GM21447 (cell line): Measurements from ENCODE around the gene SRC.

Experiments used
- ATAC-seq: cut with Tn5 transposase; IDR thresholded peaks from one replicate; pipeline ENCODE4 v1.9.1; 2021; ENCODE audit not compliant: unreplicated experiment

SRC gene

DNA sequence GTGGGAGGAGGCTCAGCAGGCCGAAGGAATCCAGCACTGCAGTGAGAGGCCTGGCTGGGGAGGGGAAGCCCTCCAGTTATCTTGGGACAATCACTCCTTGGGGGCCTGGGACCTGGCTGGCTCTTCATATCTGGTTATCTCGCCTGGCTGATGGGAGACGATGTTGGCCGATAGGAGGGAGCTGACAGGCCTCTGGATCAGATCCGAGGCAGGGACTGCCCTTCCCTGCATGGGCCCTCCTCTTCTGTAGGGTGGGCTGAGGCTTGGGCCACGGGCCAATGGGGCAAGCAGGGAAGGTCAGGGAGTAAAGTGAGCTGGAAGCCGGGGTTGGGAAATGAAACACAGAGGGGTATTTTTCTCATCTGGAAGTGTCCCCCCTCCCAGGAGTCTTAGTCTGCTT is 31.3 kb upstream of the SRC start:
- ATAC-seq: no peak

DNA sequence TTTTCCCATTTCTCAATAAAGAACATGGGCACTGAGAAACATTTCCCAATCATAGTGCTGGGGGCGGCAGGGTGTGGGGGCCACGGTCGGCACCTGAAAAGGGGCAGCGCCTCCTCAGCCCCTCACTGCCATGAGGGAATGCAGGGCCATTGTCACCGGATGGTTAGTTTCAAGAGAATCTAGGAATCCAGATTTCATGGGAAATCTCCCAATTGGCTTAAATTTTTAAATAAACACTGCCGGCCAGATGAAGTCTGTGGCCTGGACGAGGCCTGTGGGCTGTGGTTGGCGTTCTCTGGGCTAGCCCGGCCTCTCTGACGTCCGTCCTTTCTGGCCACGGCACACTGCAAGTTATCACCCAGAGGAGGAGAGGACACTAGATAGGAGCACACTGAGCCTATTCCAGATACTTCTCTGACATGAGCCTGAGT is 30.9 kb upstream of the SRC start:
- ATAC-seq: no peak

DNA sequence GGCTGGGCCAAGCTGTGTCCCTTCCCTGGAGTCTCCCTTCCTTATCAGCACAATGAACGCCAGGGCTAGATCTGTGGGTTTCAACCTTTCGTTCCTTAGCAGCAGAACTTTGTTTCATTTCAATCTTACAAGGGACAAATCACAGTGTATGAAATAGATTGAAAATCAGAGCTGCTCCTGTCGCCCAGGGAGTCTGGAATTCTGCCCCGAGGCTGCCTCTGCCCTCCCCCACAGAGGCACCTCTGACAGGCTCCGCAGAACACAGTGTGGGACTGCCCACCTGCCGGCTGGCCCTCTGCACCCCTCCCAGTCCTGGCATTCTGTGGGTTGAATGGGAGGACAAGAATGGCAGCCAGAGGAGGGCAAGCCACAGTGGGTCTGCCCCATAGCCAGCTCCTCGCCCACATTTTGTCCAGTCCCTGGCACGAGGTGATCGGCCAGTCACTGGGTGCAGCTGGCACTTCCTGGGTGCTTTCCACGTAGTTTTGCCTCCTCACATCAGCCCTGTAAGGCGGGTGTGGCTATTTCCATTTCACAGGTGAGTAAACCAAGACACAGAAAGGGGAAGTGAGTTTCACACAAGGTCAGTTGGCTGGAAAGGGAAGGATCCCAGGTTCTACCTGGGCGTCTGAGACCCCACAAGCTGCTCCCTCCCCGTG is 30.4 kb upstream of the SRC start:
- peak; percentile 56 for ATAC-seq

DNA sequence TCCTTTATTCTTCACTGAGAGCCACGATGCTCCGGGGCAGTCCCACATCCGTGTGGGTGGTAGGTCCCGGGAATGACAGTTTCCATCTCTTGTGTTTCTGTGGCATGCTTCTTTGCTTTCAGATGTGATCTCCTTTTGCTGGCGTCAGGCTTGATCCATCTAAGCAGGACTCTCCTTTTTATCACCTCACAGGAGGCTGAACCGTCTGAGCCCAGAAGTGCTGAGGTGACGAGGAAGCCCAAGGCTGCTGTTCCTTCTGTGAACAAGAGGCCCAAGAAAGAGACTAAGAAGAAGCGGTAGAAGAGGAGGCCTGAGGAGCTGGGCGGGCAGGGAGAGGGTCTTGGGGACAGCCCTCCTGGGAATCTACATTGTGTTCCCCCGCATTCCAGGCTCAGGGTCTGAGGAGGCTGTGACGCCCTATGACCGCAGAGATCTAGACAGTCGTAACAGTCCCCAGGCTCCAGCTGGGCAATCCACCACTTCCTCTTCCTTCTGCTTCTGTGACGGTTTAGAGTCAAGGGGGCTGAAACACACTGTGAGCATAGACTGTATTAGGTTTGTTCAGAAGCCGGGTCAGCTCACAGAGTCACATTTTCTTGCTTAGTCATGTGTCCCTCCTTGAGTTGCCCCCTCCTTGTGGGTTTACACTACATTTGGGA is 29.7 kb upstream of the SRC start:
- ATAC-seq: peak; percentile 83

DNA sequence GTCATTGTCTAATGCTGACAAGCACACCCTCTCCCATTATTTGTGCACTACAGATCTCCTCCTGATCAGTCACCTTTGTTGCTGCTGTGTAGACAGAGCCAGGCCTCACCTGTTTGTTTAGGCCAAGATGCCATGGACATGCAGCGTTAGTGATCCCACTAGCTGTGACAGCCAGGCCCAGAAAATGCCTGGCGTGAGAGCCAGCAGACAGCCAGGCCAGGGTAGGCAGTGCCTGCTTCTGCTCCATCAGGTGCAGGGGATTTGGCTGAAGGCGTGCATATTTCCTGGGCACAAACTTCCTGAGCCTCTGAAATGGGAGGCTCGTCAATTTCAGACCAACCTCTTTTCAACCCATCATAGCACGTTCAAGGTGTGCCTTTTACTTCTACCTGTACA is 29.2 kb upstream of the SRC start:
- no peak for ATAC-seq

DNA sequence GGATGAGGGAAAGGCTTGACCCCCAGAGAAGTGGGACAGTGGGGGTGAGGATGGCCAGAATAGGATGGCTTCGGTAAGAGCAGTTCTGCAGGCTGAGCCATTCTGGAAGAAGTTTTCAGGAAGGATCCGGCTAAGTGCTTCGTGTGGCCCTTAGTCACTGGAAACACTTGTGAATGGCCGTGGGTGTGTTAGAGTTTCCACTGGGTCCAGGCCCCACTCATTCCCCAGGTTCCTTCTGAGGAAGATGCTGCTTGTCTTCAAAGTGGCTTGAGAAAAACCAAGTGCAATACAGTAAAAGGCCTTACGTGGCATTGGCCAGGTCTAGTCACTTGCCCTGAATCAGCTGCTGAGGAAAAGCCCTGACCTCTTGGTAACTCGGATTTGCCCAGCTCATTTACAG is 28.6 kb upstream of the SRC start:
- no peak for ATAC-seq

DNA sequence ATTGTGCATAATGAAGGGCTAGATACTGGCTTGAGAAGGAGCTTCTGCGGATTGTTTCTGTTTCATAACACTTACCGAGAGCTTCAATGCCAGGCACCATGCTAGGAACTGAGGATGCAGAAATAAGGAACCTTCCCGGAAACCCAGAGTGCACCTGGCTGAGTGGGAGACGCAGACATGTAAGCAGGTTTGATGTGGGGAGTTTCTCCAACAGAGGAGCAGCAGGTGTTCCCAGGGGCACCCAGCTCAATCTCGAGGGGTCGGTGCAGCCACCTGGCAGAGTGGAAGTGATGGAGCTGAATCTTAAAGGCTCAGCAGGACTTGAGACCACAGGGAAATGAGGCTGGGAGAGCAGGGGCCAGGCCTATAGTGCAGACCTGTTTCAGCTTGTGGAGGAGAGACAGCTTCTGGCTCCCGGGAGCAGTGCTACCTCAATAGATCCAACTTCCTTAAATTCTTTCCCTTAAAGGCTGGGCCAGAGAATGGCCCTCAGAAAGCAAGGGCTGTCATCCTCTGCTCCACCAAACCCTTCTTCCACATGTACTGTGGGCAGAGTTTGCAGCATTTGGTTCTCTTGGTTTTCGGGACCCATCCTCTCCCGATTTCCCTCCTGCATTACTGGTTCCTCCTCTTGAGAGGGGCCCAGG is 27.8 kb upstream of the SRC start:
- no peak for ATAC-seq

DNA sequence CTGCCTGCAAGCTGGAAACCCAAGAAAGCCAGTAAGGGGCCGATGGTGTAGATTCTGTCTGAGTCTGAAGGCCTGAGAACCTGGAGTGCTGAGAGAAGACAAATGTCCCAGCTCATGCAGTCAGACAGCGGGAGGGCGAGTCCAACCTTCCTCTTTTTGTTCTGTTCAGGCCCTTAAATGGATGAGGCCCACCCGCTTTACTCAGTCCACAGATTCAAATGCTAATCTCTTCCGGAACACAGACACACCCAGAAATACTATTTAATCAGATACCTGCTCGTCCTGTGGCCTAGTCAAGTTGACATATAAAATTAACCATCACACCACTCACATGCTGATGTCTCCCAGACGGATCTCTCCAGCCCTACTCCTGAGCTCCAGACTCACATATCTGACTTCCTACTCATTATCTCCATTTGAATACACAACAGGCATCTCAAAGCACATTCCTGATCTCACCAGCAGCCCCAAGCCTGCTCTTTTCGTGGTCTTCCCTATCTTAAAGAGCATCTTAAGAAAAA is 26.7 kb upstream of the SRC start:
- no peak for ATAC-seq

DNA sequence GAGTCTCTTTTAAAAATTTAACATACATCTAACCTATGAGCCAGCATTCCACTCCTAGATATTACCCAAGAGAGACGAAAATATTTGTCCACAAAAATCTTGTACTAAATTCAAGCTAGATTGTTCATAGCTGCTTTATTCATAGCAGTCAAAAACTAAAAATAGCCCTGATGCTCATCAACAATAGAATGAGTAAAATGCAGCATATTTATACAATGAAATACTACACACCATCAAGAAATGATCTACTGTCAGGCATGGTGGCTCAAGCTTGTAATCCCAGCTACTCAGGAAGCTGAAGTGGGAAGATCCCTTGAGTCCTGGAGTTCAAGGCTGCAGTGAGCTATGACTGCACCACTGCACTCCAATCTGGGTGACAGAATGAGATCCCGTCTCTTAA is 22.0 kb upstream of the SRC start:
- no peak for ATAC-seq

DNA sequence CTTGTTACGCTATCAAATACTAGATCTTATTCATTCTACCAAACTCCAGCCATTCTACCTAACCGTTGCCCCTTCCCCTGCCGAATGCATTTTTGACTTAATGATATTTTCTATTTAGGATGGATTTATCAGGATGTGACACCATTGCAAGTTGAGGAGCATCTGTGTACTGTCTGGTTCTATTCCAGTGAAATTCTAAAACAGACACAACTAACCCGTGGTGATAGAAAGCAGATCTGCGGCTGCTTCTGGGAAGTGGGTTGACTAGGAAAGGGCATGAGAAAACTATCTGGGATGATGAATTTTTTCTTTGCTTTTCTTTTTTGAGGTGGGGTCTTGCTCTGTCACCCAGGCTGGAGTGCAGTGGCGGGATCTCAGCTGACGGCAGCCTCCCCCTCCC is 20.7 kb upstream of the SRC start:
- no peak for ATAC-seq

DNA sequence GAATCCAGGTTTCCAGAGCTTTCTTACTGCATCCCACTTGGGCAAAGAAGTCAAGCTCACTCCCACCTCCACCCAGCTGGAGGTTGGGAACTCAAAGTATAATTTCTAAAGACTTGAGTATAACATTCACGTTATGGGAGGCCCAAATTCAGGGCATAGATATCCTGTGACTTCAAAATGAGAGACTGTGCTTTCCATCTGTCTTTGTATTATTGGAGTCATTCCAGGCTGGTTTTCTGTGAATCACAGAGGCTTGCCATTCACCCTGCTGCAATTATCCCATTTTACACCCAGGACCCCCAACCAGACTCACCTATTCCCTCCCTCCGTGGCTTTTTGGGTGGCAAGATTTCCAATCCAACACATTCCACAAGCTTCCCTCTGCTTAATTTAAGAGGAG is 19.3 kb upstream of the SRC start:
- ATAC-seq: no peak

DNA sequence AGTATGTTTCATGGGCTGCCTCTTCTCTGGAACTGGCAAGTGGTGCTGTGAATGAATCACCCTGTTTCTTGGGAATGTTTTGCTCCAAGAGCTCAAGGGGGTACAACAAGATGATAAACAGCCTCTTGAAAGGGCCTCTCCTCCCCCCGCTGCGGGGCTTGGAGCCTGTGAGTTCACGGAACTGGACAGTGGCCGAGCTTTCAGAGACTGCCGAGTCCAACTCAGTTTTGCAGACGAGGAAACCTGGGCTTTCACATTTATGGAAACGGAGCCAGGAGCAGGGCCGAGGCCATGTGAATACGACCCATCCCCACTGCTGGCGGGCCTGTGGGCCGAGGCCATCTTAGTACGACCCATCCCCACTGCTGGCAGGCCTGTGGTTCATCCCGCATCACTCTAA is 18.2 kb upstream of the SRC start:
- ATAC-seq: no peak

DNA sequence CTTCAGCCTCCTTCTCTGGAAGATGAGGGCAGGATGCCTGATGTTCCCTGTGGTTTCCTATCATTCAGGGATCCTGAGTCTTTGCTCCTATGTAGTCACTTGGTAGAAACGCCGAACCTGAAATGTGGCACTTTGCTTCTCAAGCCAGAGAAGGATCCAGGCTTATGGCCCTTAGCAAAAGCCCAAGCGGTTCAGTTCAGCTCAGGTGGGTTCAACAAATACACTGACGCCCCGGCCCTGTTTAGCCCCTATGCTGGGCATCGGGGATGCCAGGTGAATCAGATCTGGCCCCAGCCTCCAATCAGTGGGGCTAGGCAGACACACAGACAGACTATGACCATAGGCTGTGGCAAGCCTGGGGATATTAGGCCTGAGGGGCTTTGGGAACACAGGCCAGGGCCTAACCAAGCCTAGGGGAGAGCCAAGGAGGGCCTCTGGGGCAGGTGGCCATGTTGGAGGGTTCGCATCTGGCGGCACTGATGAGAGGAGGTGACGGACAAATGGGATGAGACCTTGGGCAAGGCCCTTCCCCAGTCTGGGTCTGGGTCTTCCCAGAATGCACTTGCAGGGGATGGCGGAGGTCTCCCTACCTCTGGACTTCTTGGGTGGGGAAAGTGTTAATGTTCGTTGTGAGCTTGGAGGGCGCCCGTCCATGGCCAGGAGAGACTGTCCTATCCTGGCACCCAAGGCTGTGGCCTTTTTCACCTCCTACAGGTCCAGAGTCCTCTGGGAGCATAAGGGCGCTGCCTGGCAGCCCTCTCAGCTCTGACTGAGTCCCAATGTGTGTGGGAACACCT is 17.6 kb upstream of the SRC start:
- ATAC-seq: no peak

DNA sequence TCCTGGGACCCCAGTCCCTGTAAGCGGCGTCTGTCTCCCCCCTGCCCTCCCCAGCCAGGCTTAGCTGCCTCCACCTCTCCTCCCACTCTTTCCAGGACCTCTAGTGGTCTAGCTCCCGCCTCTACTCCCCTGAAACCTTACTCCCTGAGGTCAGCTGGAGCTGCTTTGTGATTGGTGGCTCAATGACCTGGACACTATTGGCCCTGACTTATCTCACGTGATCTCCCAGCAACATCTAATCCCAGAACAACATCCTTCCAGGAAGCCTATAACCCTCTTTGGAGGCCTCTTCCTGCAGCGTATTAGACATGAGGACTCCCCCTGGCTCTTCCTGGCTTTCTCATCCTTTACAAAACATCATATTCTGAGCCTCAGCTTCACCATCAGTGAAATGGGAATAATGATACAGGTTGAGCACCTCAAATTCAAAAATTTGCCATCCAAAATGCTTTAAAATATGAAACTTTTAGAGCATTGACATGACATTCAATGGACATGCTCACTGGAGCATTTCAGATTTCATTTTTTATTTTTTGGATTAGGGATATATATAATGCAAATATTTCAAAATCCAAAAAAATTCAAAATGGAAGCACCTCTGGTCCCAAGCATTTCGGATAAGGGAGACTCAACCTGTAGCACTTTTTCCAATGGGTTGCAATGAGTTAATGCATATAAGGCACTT is 16.3 kb upstream of the SRC start:
- ATAC-seq: no peak

DNA sequence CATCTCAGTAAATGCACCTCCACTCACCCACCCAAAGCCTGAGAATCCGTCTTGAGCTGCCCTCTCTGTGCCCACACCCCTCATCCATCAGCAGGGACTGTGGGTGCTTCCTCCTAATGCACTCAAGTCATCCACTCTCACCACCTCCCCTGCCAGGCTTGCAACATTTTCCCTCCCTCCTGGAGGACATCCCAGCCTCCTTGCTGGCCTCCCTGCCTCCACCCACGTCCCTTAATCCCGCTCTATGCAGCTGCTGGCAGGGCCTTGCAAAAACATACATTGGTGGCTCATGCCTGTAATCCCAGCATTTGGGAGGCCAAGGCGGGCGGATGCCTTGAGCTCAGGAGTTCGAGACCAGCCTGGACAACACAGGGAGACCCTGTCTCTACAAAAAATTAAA is 15.6 kb upstream of the SRC start:
- ATAC-seq: no peak

DNA sequence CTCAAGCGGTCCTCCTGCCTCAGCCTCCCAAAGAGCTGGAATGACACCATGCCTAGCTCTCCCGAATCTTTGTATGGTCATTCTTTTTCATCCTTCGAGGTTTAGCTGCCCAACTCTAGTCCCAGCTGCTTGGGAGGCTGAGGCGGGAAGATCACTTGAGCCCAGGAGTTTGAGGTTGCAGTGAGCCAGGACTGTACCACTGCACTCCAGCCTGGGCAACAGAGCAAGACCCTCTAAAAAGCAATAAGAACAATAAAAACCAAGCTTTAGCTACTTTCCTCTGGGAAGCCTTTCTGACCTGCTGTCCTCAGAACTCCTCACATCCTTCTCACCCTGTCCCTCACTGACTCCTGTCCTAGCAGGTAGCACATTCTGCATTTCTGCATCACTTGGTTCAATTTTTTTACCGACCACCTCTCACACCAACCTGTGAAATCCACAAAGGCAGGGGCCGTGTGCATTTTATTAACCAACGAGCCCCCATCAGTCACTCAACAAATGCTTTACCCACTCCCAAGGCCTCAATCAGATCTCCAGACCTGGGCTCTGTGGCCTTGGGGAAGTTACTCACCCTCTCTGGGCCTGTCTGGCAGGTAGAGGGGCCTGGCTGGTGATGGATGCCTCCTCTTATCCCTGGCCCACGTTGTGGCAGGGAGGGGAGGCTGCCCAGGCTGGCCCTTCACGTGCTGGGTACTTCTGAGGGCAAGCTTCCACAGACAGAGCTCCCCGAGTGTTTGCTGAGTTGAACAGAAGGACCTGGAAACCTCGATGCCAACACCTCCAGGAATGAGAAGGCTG is 14.7 kb upstream of the SRC start:
- no peak for ATAC-seq

DNA sequence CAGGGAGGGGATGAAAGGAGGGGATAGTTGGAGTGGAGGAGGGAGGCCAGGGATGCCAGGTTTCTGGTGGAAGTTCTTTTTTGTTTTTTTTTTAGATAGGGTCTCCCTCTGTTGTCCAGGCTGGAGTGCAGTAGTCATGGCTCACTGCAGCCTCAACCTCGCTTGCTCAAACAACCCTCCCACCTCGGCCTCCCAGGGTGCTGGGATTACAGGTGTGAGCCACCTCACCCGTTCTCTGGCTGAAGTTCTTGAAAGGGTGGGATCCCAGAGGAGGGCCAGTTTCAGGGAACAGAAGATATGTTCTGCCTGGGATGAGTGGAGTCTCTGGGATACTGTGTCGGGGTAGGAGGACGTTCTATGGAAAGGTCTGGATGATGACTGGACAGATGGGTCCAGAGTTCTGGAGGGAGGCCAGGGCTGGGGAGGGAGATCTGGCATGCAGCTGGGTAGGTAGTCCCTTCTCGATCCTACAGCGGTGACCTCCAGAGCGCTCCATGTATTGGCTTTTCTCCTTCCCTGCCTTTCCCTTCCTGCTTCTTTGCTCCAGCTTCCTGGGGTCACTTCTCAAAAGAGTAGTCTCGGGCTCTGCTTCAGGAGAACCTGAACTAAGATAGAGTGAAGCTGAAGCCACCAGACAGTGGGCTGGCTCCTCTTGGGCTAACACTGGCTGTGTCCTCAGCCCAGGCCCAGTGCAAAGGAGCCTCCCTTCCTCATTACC is 12.7 kb upstream of the SRC start:
- no peak for ATAC-seq

DNA sequence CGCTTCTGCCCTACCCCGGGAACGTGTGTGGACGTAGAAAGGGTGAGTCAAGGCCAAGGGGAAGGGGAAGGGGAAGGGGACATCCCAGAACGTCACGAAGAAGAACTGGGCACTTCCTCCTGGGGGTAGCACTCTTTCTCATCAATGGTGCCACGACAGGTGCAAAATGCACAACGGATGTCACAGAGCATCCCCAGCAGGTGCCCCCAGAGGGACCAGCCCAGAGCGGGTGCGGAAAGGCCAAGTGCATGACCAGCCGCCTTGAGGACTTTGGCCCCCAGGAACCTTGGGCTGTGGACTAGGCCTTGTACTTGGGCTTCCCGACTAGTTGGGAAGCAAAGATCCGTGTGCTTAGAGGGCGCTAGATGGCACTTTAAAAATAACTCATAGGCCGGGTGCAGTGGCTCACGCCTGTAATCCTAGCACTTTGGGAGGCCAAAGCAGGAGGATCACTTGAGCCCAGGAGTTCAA is 12.1 kb upstream of the SRC start:
- ATAC-seq: no peak

DNA sequence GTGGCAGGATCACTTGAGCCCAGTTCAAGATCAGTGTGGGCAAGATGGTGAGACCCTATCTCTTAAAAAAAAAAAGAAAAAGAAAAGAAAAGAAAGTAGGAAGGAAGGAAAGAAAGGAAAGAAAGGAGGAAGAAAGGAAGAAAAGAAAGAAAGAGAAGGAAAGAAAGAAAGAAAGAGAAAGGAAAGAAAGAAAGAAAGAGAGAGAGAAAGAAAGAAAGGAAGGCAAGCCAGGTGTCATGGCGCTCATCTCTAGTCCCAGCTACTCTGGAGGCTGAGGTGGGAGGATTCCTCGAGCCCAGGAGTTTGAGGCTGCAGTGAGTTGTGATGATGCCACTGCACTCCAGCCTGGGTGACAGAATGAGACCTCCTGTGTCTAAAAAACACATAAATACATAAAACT is 11.5 kb upstream of the SRC start:
- ATAC-seq: no peak
